IMR-90 (cell line): Measurements from ENCODE around the gene RTN1. TPM values are rescaled to one million over a fixed set of nuclear protein-coding genes. Genes with fewer than 3 reads are reported as not detected.

Experiments
- ATAC-seq: fragments of 200-7000 bp; cut with Tn5 transposase; 2 replicates; pipeline ENCODE4 v1.9.1; 2020; ENCODE audit warnings: low read depth, mild to moderate bottlenecking, moderate library complexity
- BruUV-seq: library from RNA; stranded (reverse); fragments of 400-500 nt; replicated peaks from 2 replicates; lab custom pipeline; 2021; lab: Mats Ljungman, UMichigan
- CTCF ChIA-PET: fragments of 300-600 bp; formaldehyde crosslinking; extraction: SDS; loops from one replicate; lab custom pipeline; 2021; ENCODE audit warnings: antibody characterized with exemption; lab: Yijun Ruan, JAX
- POLR2A ChIA-PET: fragments of 300-600 bp; sonication (Branson Sonifier 250); formaldehyde crosslinking; loops from one replicate; lab custom pipeline; 2022; ENCODE audit warnings: antibody characterized with exemption; ENCODE audit not compliant: unreplicated experiment; lab: Charles Lee
- DNase-seq: peaks from one replicate; pipeline ENCODE4 v3.0.0; 2013
- H2AFZ ChIP-seq: replicated peaks from 2 replicates; pipeline ENCODE3; 2013; ENCODE audit warnings: low read length, mild to moderate bottlenecking; ENCODE audit not compliant: poor library complexity
- H2AK5ac ChIP-seq: 2 replicates; pipeline ENCODE4 v1.6.1; 2013; ENCODE audit warnings: low read depth, low read length, inconsistent platforms
- H2AK9ac ChIP-seq: replicated peaks from 2 replicates; pipeline ENCODE3; 2013; ENCODE audit warnings: mild to moderate bottlenecking, low read depth, low read length, moderate library complexity; ENCODE audit not compliant: poor library complexity
- H2BK120ac ChIP-seq: 2 replicates; pipeline ENCODE4 v1.6.1; 2013; ENCODE audit warnings: low read depth, low read length, inconsistent platforms
- H2BK15ac ChIP-seq: 3 replicates; pipeline ENCODE4 v1.6.1; 2013; ENCODE audit warnings: low read depth, low read length, inconsistent platforms
- H2BK20ac ChIP-seq: 2 replicates; pipeline ENCODE4 v1.6.1; 2013; ENCODE audit warnings: low read depth, mild to moderate bottlenecking, inconsistent platforms, low read length, moderate library complexity
- H2BK5ac ChIP-seq: 2 replicates; pipeline ENCODE4 v1.6.1; 2013; ENCODE audit warnings: mild to moderate bottlenecking, low read depth, low read length, inconsistent platforms; ENCODE audit not compliant: poor library complexity, severe bottlenecking
- H3K14ac ChIP-seq: replicated peaks from 2 replicates; pipeline ENCODE4 v1.6.1; 2013; ENCODE audit warnings: low read depth, low read length, inconsistent platforms
- H3K18ac ChIP-seq: 2 replicates; pipeline ENCODE4 v1.6.1; 2013; ENCODE audit warnings: low read depth, low read length, control low read depth
- H3K23ac ChIP-seq: 2 replicates; pipeline ENCODE4 v1.6.1; 2013; ENCODE audit warnings: low read depth, low read length, inconsistent platforms
- H3K27ac ChIP-seq: 2 replicates; pipeline ENCODE4 v1.5.1; 2013; ENCODE audit warnings: mild to moderate bottlenecking, control low read depth, low read length; ENCODE audit not compliant: insufficient read depth
- H3K27me3 ChIP-seq: 2 replicates; pipeline ENCODE4 v1.6.1; 2013; ENCODE audit warnings: low read length; ENCODE audit not compliant: control insufficient read depth, insufficient read depth
- H3K36me3 ChIP-seq: 2 replicates; pipeline ENCODE4 v1.6.1; 2013; ENCODE audit warnings: low read length, mixed read lengths; ENCODE audit not compliant: control insufficient read depth, insufficient read depth
- H3K4ac ChIP-seq: 2 replicates; pipeline ENCODE4 v1.6.1; 2013; ENCODE audit warnings: low read depth, low read length, inconsistent platforms
- H3K4me1 ChIP-seq: 2 replicates; pipeline ENCODE4 v1.6.1; 2013; ENCODE audit warnings: low read length, mixed read lengths; ENCODE audit not compliant: control insufficient read depth, insufficient read depth
- H3K4me2 ChIP-seq: 2 replicates; pipeline ENCODE4 v1.6.1; 2013; ENCODE audit warnings: low read depth, mild to moderate bottlenecking, control low read depth, low read length, moderate library complexity
- H3K4me3 ChIP-seq: 2 replicates; pipeline ENCODE4 v1.5.1; 2013; ENCODE audit warnings: low read depth, mild to moderate bottlenecking, control low read depth, low read length, moderate library complexity; ENCODE audit not compliant: insufficient read depth
- H3K56ac ChIP-seq: 2 replicates; pipeline ENCODE4 v1.6.1; 2013; ENCODE audit warnings: low read length, inconsistent platforms; ENCODE audit not compliant: insufficient read depth; ENCODE audit errors: extremely low read depth
- H3K79me1 ChIP-seq, 2 experiments: 2 replicates each; pipeline ENCODE4 v1.6.1; 2013; ENCODE audit warnings: low read length in 2 of 2, inconsistent platforms in 1 of 2, low read depth in 1 of 2
- H3K9ac ChIP-seq: 2 replicates; pipeline ENCODE4 v1.6.1; 2013; ENCODE audit warnings: low read depth, low read length, control low read depth
- H3K9me1 ChIP-seq: 2 replicates; pipeline ENCODE4 v1.6.1; 2013; ENCODE audit warnings: low read length, inconsistent platforms; ENCODE audit not compliant: insufficient read depth
- H3K9me3 ChIP-seq: 2 replicates; pipeline ENCODE4 v1.6.1; 2013; ENCODE audit warnings: low read length; ENCODE audit not compliant: control insufficient read depth, insufficient read depth
- H4K20me1 ChIP-seq: 2 replicates; pipeline ENCODE4 v1.6.1; 2013; ENCODE audit warnings: low read length, inconsistent platforms; ENCODE audit not compliant: insufficient read depth
- H4K5ac ChIP-seq: 2 replicates; pipeline ENCODE4 v1.6.1; 2013; ENCODE audit warnings: mild to moderate bottlenecking, low read depth, low read length, control low read depth
- H4K8ac ChIP-seq, 2 experiments: 2 replicates each; pipeline ENCODE4 v1.6.1; 2013; ENCODE audit warnings: low read depth in 2 of 2, low read length in 2 of 2, control low read depth in 1 of 2, inconsistent platforms in 1 of 2
- H4K91ac ChIP-seq: 2 replicates; pipeline ENCODE4 v1.6.1; 2013; ENCODE audit warnings: low read depth, low read length, inconsistent platforms; ENCODE audit not compliant: insufficient read depth
- CEBPB ChIP-seq: IDR thresholded peaks from 2 replicates; pipeline ENCODE4 v1.6.1; 2012; ENCODE audit warnings: low read depth, low read length, improper control_type of control experiment
- RAD21 ChIP-seq: IDR thresholded peaks from 2 replicates; pipeline ENCODE4 v1.6.1; 2012; ENCODE audit warnings: low read length, improper control_type of control experiment
- SMC3 ChIP-seq: fragments of 150-350 bp; IDR thresholded peaks from 2 replicates; pipeline ENCODE4 v1.6.1; 2016; ENCODE audit warnings: low read depth, mild to moderate bottlenecking, antibody characterized with exemption, low read length, moderate library complexity
- WGBS, 2 experiments: methylation state at CpG; one replicate each; pipeline versions ENCODE4 v1.1.5 to v1.1.7; 2013; ENCODE audit warnings: missing lambda C conversion rate in 2 of 2; ENCODE audit not compliant: insufficient read length in 1 of 2; ENCODE audit errors: extremely low coverage in 2 of 2; 5-methylcytosine and 5-hydroxymethylcytosine counted together
- dilution Hi-C: fragments of 300-500 bp; cut with HindIII; formaldehyde crosslinking; loops from one replicate; pipeline ENCODE4 v1.14.3; 2018; ENCODE audit warnings: low sequenced_read_pairs; ENCODE audit not compliant: unreplicated experiment
- in situ Hi-C: fragments of 300-500 bp; cut with MboI; formaldehyde crosslinking; loops from 3 replicates; pipeline ENCODE4 v1.14.3; 2019; ENCODE audit warnings: low sequenced_read_pairs, inconsistent platforms, mixed read lengths
- intact Hi-C: fragments of 100-400 bp; cut with micrococcal nuclease; formaldehyde crosslinking; loops from 2 replicates; pipeline ENCODE4 v1.10.0; 2022
- polyA plus RNA-seq, 3 experiments: library from polyadenylated mRNA; depleted of rRNA; stranded (reverse); fragments of >200 nt; gene quantifications; 2 replicates each; pipeline ENCODE4 v1.2.3, GENCODE V29; 2012; ENCODE audit warnings: low replicate concordance in 1 of 3
- total RNA-seq: library from RNA; depleted of rRNA; stranded (reverse); fragments of >200 nt; gene quantifications from 2 replicates; pipeline ENCODE4 v1.2.3, GENCODE V29; 2012

RTN1 gene
- total and polyA plus RNA-seq, 2 of the 4 experiments (the other 2 are of a cell fraction): 0.18 to 0.46 TPM

DNA sequence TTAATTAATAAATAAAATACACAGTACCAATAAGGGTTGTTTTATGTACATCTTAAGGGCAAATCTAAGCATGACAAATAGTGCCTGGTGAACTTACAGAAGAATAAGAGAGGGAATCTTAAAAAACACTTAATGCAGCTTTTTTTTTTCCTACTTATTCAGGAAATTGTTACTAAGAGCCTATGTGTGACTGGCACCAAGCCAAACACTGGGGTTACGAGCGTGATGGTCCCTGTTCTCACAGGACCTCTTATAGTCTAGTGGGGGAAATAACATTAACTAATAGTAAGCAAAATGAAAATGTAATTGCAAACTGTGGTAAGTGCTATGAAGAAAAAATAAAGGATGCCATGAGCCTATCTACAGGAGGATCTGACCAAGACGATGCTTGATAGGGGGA, 53.6 kb downstream of the RTN1 start:
- Histone ChIP-seq H3K4ac (no peak overlapping the region), H2AFZ (no peak overlapping the region), H4K8ac (no peak overlapping the region), H4K20me1 (no peaks in the 10 kb centered on the region), H2AK9ac (no peak overlapping the region), H3K9me1 (no peaks in the 10 kb centered on the region), H3K27ac (no peak overlapping the region), H3K9ac (no peak overlapping the region), H3K14ac (no peak overlapping the region), H2AK5ac (no peak overlapping the region), H3K4me3 (no peak overlapping the region), H3K27me3 (no peaks in the 10 kb centered on the region), H3K4me2 (no peak overlapping the region), H2BK120ac (no peak overlapping the region), H2BK15ac (no peak overlapping the region), H3K9me3 (no peaks in the 10 kb centered on the region), H3K79me1 (no peaks in the 10 kb centered on the region), H2BK5ac (no peak overlapping the region), H3K36me3 (no peaks in the 10 kb centered on the region), H3K4me1 (no peaks in the 10 kb centered on the region), H2BK20ac (no peak overlapping the region), H4K91ac (no peak overlapping the region), H3K56ac (no peak overlapping the region), H3K18ac (no peak overlapping the region), H4K5ac (no peak overlapping the region), H3K23ac (no peak overlapping the region)
- WGBS, 2 experiments: no CpG with 5 or more reads among the region's 3 CpGs
- in situ Hi-C loops (no loop called here), intact Hi-C loops (no loop called here), dilution Hi-C loops (no loop called here)
- no peak for DNase-seq
- BruUV-seq: no TSS peak
- ATAC-seq: no peak
- TF ChIP-seq SMC3: no peak
- no peak for TF ChIP-seq RAD21
- no peak for TF ChIP-seq CEBPB
- ChIA-PET POLR2A (no interaction called here), CTCF (no interaction called here)
